ENCODE data around the gene BEAN1.

The BEAN1 gene

GRCh38 chr16:66528294-66528693 lies 101.2 kb downstream of the BEAN1 start:
- no peak overlapping the region for H3K4me3 ChIP-seq (ENCODE audit: low read depth, low read length)
- DNase-seq (ENCODE audit: low read depth) = no peak

- DNase-seq (ENCODE audit: low read depth) = no peak
- no peak overlapping the region for H3K4me3 ChIP-seq (ENCODE audit: low read depth, low read length)
These were observed 102.4 kb downstream of the BEAN1 start for GRCh38 chr16:66529475-66529874.
